NCI-H2107 treated with DMSO at 0.1 percent for 48 hours (cell line): ENCODE data around the gene KLRD1.
A peak's percentile ranks its signal among the peaks of the same experiment; 100 is the strongest.
"Not testable (repeated sequence)": the region's sequence is repeated elsewhere in the genome, so short reads cannot be mapped to it uniquely, and the experiment has no call there.

ENCODE experiments used
- DNase-seq: peaks from one replicate; lab custom pipeline; 2025; ENCODE audit not compliant: unreplicated experiment; lab: John Stamatoyannopoulos, UW

KLRD1 gene

DNA sequence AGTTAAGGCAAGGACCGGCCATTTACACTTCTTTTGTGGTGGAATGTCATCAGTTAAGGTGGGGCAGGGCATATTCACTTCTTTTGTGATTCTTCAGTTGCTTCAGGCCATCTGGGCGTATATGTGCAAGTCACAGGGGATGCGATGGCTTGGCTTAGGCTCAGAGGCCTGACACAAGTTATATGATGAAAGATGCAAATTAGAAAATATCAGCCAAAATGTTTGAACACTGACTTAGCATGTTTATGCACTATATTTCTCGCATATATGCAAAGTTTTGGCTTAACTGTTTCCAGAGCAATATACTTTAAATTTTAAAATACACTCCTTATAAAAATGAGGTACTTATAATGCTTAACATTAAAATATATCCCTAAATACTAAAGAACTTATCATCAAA lies 30.8 kb downstream of the KLRD1 start:
- not testable (repeated sequence) for DNase-seq

DNA sequence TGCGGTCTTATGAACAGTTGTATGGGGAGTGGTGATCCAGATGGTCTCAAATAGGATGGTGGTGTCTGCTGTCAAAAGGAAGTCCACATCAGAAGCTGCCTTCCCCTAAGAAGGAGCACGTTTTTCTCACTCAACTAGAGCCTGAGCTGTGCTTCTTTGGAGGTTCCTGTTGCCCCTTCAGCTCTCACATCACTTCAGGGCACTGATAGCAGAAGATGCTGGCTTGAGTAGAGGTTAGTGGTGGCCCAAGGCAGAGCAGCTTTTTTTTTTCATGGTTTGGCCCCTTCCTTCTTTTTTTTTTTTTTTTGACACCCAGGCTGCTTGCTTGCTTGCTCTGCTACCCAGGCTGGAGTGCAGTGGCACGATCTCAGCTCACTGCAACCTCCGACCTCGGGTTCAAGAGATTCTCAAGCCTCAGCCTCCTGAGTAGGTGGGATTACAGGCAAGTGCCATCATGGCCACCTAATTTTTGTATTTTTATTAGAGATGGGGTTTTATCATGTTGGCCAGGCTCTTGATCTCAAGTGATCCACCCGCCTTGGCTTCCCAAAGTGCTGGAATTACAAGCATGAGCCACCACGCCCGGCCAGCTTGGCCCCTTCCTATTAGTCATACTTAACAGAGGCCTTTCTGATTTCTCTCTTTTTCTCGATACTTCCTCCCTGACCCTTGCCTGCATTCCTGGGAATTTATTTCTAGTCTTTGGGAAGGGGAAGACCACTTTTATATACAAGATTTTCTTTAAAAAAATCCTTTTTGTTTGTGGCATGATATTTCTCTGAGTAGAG lies 31.6 kb downstream of the KLRD1 start:
- DNase-seq = no peak

DNA sequence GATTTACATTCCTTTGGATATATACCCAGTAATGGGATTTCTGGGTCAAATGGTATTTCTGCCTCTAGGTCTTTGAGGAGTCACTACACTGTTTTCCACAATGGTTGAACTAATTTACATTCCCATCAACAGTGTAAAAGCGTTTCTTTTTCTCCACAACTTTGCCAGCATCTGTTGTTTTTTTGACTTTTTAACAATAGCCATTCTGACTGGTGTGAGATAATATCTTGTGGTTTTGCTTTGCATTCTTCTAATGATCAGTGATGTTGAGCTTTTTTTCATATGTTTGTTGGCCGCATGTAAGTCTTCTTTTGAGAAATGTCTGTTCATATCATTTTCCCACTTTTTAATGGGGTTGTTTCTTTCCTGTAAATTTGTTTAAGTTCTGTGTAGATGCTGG lies 33.3 kb downstream of the KLRD1 start:
- not testable (repeated sequence) for DNase-seq

DNA sequence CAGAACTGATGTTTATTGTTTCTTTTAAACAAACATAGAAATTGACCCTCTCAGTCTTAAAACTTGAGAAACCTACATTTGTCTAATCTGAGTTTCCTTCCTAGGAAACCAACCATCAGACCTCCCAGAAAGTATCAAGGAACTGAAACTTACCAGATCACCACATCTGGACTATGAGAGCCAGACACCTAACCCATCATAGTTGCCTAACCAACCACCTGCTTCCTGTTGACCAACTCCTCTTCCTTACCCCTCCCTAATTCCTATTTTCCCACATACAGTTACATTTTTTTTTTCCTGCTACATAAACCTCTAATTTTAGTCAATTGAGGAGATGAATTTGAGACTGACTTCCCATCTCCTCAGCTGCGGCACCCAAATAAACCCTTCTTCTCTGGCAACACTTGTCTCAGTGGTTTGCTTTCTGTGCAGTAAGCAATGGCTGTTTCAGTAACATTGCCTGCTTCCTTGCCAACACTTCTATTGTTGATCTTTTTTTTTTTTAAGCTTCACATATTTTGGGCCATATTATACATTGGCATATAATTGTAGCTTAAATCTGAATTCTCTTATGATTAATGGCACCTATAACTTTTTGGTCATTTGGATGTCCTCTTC lies 34.3 kb downstream of the KLRD1 start:
- DNase-seq = no peak

DNA sequence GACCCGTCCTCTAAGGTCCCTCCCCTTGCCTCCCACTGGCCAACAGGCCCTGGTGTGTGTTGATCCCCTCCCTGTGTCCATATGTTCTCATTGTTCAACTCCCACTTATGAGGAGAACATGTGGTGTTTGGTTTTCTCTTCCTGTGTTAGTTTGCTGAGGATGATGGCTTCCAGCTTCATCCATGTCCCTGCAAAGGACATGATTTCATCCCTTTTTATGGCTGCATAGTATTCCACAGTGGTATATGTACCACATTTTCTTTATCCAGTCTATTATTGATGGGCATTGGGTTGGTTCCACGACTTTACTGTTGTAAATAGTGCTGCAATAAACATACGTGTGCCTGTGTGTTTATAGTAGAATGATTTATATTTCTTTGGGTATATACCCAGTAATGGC lies 43.8 kb downstream of the KLRD1 start:
- not testable (repeated sequence) for DNase-seq

DNA sequence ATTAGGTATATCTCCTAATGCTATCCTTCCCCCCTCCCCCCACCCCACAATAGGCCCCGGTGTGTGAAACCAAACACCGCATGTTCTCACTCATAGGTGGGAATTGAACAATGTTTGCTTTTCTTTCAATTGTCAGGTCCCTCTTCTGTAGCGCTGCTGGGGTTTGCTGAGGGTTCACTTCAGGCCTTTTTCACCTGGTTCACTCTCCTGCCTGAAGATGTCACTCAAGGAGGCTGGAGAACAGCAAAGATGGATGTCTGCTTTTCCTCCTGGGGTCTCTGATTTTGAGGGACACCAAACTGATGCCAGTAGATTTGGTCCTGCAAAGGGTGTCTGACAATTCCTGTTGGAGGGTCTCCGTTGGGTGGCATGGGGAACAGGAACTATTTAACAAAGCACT lies 46.4 kb downstream of the KLRD1 start:
- peak; percentile 25 for DNase-seq

DNA sequence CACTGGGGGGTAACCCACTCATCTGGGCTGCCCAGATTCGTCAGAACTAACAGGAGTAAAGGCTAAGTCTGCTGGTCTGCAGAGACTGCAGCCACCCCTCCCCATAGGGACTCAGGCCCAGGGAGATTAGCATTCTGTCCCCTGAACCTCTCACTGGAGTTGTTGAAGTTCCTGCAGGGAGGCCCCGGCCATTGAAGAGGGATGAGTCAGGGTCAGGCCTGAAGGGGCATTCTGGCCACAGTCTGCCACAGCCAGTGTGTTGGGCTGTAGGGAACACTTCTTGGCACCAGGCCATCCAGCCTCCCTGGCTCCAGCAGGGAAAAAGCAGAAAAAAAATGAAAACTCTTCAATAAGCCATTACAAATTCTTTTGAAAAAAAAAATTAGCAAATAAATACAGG lies 46.8 kb downstream of the KLRD1 start:
- no peak for DNase-seq

DNA sequence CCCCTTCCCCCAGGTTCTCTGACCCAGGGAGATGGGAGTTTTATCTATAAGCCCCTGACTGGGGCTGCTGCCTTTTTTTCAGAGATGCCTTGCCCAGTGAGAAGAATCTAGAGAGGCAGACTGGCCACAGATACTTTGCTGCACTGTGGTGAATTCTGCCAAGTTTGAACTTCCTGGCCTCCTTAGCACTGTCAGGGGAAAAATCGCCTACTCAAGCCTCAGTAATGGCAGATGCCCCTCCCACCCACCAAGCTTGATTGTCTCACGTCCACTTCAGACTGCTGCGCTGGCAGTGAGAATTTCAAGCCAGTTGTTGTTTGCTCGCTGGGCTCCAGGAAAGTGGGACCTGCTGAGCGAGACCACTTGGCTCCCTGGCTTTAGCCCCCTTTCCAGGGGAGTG lies 50.5 kb downstream of the KLRD1 start:
- no peak for DNase-seq

DNA sequence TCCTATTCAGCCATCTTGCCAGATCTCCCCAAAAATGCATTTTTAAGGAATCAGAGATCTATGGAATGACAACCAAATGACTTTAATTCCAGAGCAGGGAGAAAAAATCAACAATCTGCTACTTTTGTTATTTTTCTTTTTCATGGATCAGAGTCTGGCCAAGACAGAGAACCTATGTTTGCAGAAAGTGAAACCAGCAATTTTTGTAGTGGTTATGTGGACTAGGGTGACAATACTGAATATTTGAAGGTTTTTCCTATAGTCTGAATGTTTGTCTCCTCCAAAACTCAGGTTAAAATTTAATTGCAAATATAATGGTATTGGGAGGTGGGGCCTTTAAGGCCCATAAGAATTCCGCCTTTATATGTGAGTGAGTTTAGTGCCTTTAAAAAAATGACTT lies 51.3 kb downstream of the KLRD1 start:
- no peak for DNase-seq

DNA sequence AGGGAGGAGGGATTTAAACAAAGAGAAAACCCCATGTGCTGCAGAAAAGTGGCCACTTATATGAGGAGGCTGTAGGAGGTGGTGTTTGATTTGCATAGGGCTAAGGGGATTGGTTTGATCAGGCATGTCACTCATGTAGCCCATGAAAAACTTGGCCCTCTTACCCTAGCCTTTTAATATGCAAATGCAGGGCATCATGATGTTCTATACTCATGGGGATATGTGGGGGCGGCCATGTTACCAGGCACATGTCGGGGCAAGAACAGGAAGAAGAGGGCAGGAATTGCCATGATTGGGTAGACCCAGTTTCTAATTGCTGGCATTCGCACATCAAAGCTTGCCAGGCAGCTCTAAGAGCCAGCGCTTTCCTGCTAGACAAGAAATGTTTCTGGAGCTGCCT lies 53.4 kb downstream of the KLRD1 start:
- peak; percentile 95 for DNase-seq

DNA sequence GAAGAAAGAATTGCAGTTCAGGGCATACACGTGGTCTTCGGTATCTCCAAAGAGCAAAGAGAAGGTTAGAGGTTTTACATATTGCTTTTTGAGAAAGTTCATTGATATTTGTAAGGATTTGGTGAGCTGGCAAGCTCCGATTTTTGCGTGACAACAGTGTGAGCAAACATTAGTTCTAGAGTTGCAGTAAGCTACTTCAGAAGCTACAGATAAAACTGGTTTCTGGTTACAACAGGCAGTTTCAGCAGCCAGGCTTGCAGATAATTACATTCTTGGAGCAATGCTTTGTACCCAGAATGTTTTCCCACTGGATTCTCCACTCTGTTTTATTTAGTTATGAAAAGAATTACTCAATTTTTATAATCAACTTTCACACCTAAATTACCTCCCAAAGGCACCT lies 54.0 kb downstream of the KLRD1 start:
- DNase-seq = peak; percentile 73

DNA sequence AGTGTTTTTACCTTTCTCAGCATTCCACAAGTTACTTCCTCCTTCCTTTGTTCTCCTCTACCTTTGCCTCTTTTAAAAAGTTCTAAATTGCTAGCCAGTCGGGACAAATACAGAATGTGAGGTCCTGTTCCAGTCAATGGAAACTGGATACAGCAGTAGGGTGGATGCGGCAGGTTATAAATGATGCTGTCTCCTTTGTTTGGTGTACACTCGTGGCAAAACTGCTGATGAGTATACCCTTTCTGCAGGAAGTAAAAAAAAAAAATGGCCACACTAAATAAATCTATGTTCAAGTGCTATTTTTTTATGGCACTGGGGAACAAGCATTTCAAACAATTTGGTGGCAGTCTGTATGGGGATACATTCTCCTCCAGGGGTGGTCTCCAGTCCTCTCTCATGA lies 54.7 kb downstream of the KLRD1 start:
- DNase-seq = peak; percentile 44

DNA sequence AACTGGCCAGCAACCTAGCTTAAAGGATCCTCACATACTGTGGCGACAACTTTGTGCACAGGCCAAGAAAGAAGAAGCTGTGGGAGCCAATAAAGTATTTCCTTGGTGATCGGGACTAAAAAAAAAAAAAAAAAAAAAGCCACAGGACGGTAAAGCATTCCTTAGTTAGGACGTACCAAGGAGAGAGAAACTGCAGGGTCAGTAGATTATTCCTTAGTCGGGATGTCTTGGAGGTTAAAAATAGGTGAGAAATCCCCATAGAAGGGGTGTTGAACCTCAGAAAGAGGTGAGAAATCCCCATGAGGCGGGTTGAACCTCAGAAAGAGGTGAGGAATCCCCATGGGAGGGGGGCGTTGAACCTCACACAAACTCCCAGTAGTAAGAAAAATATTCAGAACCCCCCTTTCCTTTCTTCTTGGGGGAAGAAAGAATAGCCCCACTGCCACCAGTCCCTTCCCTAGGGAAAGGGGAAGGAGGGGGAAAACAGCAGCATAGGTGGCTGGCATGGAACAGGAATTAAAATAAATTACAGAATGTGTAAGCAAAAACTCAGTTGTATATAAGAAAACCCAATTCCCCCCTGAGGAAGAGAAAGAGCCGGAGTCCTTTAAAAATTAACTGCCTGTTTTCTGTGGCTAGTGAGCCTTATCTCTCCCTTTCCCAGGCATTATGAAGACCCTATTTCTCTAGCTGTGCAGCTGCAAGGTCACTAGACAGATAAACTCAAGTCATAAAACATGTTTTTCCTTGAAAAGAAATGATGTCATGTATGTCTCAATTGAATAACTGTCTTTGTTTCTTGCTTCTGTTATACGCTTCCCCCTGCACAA lies 55.4 kb downstream of the KLRD1 start:
- peak; percentile 58 for DNase-seq

DNA sequence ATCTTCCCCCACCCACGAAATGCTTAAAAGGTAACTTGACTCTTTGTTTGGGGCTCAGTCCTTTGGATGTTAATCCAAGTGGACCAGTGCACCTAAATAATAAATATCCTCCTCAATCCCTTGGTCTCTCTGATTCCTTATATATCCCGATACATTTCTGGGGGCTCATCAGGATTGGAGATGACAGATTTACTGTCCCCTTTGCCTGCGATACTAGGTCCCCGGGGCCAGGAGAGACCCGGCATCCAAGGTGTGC lies 55.9 kb downstream of the KLRD1 start:
- peak; percentile 82 for DNase-seq

DNA sequence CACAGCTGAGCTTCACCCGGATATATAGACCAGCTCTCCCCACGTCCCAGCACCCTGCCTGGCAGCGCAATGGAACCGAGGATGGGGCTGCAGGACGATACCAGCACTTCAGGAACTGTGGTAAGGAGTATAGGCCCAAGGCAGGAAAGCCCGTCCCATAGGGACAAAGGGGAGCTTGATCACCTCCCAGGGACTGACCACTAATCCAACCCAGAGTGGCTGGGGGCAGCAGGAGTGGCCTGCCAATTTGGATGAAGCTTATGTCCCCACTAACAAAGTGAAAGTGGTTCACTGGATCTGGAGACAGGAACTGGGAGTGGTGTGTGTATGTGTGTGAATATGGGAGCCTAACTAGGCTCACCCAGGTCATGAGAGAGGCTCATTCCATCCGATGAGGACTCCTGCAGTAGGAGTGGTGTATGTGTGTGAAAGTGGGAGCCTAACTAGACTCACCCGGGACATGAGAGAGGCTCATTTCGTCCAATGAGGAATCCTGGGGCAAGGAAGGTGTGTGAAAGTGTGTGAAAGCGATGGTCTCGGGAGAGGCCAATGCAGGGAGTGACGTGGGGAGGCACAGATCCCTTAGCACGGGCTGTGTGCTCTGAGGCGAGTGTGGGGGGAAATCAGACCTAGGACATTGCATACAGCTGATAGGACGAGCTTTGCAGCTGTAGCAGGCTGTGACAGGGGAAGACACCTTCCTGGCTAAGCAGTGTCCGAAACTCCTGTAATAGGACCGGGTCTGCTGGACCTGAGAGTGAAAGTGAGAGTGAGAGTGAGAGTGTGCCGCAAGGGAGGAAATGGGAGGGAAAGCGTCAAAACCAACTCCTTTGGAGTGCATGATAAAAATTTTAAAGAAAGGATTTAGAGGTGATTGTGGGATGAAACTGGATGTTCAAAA lies 56.5 kb downstream of the KLRD1 start:
- DNase-seq = peak; percentile 82

DNA sequence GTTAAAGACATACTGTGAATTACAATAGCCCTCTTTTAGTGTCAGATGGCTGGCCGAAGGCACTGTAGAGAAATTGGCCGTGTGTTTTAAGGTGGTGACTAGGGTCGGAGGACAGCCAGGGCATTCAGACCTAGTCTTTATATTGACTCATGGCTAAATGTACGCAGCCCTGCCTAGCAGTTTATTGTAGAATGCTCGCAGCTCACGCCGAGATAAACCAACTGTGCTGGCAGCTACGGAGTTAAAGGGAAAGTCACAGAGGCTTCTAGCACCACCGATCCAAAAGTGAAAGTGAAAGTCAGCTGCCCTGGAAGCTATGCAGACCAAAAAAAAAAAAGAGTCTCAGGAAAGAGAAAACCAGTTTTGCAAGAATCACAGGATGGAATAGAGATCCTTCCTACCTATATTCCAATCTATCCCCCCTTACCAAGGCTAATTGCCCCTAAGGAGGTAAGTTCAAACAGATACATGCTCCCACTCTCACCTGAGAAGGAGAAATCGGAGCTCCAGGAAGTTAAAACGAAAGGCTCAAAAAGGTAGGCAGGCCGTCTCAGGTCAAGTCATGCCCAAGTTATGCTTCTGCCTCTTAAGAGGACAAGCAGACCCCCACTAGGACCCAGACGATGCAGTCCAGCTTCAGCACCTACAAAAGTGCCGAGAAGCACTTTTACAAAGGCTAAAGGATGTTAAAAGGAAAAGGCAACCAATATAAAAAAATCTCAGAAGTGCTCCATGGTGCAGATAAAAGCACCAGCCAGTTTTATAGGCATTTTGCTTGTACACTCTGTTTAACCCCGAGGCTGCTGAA lies 57.3 kb downstream of the KLRD1 start:
- peak; percentile 90 for DNase-seq

DNA sequence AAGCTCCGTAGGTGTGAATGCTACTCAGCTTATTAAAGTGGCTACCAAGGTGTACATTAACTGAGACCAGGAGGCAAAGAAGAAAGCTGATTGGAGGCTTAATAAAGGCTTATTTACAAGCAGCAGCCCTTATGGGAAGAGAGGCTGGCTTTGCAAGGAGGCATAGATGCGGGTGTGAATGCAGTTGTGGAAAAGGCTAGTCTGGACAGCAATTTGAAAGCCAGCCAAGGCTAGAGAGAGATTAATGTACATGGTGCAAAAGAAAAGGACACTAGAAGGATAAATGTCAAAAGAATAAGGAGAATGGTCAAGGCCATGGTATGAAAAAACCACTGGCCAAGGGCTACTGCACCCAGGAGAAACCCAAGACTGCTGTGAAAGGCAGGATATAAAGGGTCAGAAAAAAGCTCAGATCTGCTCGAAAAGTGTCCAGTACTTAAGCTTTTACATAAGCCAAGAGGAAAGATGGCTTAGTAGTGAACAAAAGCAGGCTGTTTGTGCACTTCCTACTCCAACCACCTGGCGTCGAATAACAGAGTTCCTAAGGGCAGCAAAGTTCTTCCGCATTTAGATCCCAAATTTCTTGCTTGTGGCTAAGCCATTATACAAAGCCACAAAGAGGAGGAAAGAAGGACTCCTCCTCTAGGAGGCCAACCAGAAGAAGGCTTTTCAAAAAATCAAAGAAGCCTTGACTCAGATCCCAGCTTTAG lies 58.2 kb downstream of the KLRD1 start:
- DNase-seq = peak; percentile 66

DNA sequence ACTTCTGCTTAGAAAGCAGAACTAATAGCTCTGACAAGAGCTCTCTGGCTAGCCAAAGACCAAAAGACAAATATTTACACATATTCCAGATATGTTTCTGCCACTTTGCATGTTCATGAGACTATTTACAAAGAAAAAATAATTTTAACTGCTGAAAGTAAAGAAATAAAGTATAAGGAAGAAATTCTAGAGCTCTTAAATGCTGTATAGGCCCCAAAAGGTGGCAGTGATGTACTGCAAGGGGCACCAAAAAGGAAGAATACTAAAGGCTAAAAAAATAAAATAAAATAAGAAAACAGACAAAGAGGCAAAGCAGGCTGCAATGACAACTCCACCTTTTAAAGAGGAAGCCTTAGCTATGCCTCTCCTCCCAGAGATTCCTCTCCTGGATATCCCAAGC lies 59.2 kb downstream of the KLRD1 start:
- DNase-seq = peak; percentile 9

DNA sequence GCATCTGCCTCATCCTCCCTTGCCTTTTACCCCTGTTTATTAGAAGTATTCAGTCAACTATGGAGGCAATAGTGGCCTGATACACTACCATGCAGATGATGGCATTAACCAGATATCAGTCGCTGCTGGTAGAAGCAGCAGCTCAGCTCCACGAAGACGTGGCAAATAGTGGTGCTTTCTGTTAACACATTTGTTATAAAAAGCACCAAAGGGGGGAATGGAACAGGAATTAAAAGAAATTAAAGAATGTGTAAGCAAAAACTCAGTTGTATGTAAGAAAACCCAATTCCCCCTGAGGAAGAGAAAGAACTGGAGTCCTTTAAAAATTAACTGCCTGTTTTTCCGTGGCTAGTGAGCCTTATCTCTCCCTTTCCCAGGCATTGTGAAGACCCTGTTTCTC lies 60.0 kb downstream of the KLRD1 start:
- not testable (repeated sequence) for DNase-seq
